Nephron (organoid): ENCODE results near the gene LGR4.

Experiments
- H3K27ac Mint-ChIP-seq, 3 experiments: 2 replicates each; pipeline ENCODE4 v1.8.0; 2020; ENCODE audit warnings: mixed read lengths in 3 of 3, mild to moderate bottlenecking in 2 of 3, moderate library complexity in 1 of 3
- H3K27me3 Mint-ChIP-seq: 2 replicates; pipeline ENCODE4 v1.8.0; 2021; ENCODE audit warnings: low read depth, mild to moderate bottlenecking, moderate library complexity, mixed read lengths
- H3K36me3 Mint-ChIP-seq: 2 replicates; pipeline ENCODE4 v1.8.0; 2020; ENCODE audit warnings: low read depth, mixed read lengths
- H3K4me1 Mint-ChIP-seq: 2 replicates; pipeline ENCODE4 v1.8.0; 2020; ENCODE audit warnings: mixed read lengths
- H3K4me3 Mint-ChIP-seq, 3 experiments: 2 replicates each; pipeline ENCODE4 v1.8.0; 2020; ENCODE audit warnings: mild to moderate bottlenecking in 3 of 3, mixed read lengths in 3 of 3, moderate library complexity in 2 of 3
- H3K9me3 Mint-ChIP-seq: 2 replicates; pipeline ENCODE4 v1.8.0; 2020; ENCODE audit warnings: mixed read lengths
- TF ChIP-seq, protein P1 (sequence below), 3 experiments: fragments of 200-600 bp; sonication (generic); IDR thresholded peaks; one replicate each; pipeline ENCODE4 v1.5.0; 2021; ENCODE audit warnings: antibody characterized with exemption in 3 of 3; ENCODE audit not compliant: unreplicated experiment in 3 of 3

The LGR4 gene

GRCh38 chr11:27394781-27395228, 77.8 kb downstream of the LGR4 start:
- no peaks in the 10 kb centered on the region for H3K27me3 Mint-ChIP-seq

GRCh38 chr11:27392278-27393114, 80.1 kb downstream of the LGR4 start:
- H3K27me3 Mint-ChIP-seq, result no peaks in the 10 kb centered on the region
- peak overlapping the region in 2 of 3 experiments; percentile 39 to 49 for H3K4me3 Mint-ChIP-seq
- peaks cover 54% of the 10 kb centered on the region for H3K4me1 Mint-ChIP-seq
- TF ChIP-seq, protein P1, sequence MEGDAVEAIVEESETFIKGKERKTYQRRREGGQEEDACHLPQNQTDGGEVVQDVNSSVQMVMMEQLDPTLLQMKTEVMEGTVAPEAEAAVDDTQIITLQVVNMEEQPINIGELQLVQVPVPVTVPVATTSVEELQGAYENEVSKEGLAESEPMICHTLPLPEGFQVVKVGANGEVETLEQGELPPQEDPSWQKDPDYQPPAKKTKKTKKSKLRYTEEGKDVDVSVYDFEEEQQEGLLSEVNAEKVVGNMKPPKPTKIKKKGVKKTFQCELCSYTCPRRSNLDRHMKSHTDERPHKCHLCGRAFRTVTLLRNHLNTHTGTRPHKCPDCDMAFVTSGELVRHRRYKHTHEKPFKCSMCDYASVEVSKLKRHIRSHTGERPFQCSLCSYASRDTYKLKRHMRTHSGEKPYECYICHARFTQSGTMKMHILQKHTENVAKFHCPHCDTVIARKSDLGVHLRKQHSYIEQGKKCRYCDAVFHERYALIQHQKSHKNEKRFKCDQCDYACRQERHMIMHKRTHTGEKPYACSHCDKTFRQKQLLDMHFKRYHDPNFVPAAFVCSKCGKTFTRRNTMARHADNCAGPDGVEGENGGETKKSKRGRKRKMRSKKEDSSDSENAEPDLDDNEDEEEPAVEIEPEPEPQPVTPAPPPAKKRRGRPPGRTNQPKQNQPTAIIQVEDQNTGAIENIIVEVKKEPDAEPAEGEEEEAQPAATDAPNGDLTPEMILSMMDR (IDR thresholded peaks at IDR 0.05; ENCODE audit: unreplicated experiment in 3 of 3), result no peak
- peak overlapping the region; percentile 93 to 96 (median 94) for H3K27ac Mint-ChIP-seq
- H3K9me3 Mint-ChIP-seq, result no peaks in the 10 kb centered on the region
- peaks cover 16% of the 10 kb centered on the region for H3K36me3 Mint-ChIP-seq

More at GRCh38 chr11:27394781-27395228, 77.8 kb downstream of the LGR4 start:
- peaks cover 70% of the 10 kb centered on the region for H3K4me1 Mint-ChIP-seq
- H3K27ac Mint-ChIP-seq, result peak overlapping the region; percentile 94 to 96 (median 95)
- peaks cover 15% of the 10 kb centered on the region for H3K36me3 Mint-ChIP-seq
- no peaks in the 10 kb centered on the region for H3K9me3 Mint-ChIP-seq
- TF ChIP-seq, protein P1 (IDR thresholded peaks at IDR 0.05; ENCODE audit: unreplicated experiment in 3 of 3), result no peak
- no peak overlapping the region for H3K4me3 Mint-ChIP-seq

GRCh38 chr11:27391331-27392015, 81.1 kb downstream of the LGR4 start:
- no peaks in the 10 kb centered on the region for H3K9me3 Mint-ChIP-seq
- no peak overlapping the region for H3K4me3 Mint-ChIP-seq
- no peaks in the 10 kb centered on the region for H3K27me3 Mint-ChIP-seq
- peaks cover 20% of the 10 kb centered on the region for H3K36me3 Mint-ChIP-seq
- TF ChIP-seq, protein P1 (IDR thresholded peaks at IDR 0.05; ENCODE audit: unreplicated experiment in 3 of 3), result no peak
- peaks cover 47% of the 10 kb centered on the region for H3K4me1 Mint-ChIP-seq
- H3K27ac Mint-ChIP-seq, result peak overlapping the region; percentile 93 to 96 (median 94)

DNA sequence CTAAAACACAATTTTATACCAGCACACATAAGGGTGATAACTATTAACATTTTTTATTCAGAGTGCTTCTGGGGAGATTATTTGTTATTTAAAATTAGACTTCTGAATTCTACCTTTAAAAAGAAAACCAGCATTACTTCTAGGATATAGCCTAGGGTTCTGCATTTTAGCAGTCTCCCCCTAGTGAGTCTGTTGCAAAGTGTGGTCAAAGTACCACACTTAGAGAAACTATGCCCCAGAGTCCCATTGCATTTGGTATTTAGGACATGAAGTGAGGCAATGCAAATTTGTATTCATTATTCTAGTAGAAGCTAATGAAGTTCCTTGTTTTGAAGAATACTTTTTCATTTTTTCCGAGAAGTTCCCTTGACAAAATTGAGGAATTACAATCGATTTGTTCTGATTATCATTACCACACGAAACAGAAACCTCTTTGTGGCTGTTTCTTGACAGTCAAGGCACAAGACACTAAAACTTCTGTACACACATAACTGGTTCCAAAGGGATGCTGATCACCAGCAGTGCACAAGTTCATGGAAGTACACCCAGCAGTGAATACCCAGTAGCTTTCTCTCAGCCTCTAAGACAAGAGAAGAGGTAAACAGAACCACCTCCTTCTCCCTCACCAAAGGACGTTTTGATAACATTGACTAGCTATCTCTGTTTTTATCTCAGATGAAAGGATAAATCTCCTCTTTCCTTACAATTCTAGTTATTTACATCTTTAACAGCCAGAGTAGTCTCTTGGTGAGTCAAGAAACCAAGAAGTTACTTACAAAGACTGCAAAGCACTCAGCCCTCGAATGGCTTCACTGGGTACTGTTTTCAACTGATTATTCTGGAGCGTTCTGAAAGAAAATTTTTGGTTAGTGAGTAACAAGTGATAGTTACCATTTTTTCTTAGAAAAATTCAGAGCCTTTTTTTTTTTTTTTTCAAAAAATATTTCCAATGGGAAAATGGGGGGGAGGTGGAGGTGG, 82.0 kb downstream of the LGR4 start:
- Mint-ChIP-seq H3K27me3 (no peaks in the 10 kb centered on the region), H3K4me1 (peaks cover 43% of the 10 kb centered on the region), H3K4me3 (no peak overlapping the region), H3K36me3 (peaks cover 23% of the 10 kb centered on the region), H3K27ac (peak overlapping the region; percentile 93 to 96 (median 94)), H3K9me3 (no peaks in the 10 kb centered on the region)
- TF ChIP-seq, protein P1 (IDR thresholded peaks at IDR 0.05; ENCODE audit: unreplicated experiment in 3 of 3), result no peak

DNA sequence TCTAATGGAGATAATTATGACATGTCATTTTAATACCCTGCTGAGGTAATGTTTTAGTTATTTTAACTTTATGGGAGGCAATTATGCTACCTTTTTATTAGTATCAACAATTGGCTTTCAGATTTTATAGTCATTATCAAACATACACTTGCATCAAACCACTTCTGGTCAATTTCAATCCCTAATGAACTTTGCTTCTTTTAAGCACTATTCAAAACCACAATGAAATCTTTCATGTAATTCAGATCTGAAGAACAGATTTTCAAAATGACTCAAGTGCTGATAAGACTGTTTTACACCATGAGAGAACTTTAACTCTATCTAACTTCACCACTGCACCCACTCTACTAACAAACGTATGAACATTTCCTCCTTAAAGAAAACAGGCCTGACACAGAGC, 83.7 kb downstream of the LGR4 start:
- Mint-ChIP-seq H3K36me3 (peaks cover 36% of the 10 kb centered on the region), H3K4me3 (no peak overlapping the region), H3K27ac (peak overlapping the region; percentile 43 to 77 (median 59)), H3K9me3 (no peaks in the 10 kb centered on the region), H3K4me1 (peaks cover 31% of the 10 kb centered on the region), H3K27me3 (no peaks in the 10 kb centered on the region)
- TF ChIP-seq, protein P1 (IDR thresholded peaks at IDR 0.05; ENCODE audit: unreplicated experiment in 3 of 3), result no peak
